ENCODE results near the gene WWOX. TPM values are rescaled to one million over a fixed set of nuclear protein-coding genes. Genes with fewer than 3 reads are reported as not detected.

Gene WWOX
- total and polyA plus RNA-seq, 2 of the 8 experiments (the other 6 are each of a cell fraction or from before 2014, with no cell fraction given) = 5.4 to 16.7 TPM

DNA sequence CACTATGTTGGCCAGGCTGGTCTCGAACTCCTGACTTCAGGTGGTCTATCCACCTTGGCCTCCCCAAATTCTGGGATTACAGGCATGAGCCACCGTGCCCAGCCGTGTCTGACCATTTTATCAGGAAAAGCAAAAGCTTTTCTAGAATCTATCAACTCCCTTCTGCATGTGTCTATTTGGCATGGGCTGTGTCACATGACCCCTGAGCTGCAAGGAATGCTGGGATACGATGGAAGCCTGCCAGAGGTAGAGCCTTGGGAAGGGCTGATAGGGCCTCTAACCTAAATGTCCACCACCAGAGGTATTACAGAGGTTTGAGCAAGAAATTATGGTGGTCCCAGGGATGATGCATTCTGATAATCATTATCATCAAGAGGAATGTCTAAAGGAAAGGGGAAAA lies 616.2 kb downstream of the WWOX start (continued):
- TF ChIP-seq SUZ12 (IDR thresholded peaks at IDR 0.05; ENCODE audit: low read length) = no peak

Data from H1 (cell line).